ENCODE measurements around the gene BPIFB3. TPM values are rescaled to one million over a fixed set of nuclear protein-coding genes. Genes with fewer than 3 reads are reported as not detected.

BPIFB3 gene
- total and polyA plus RNA-seq, 2 of the 4 experiments (the other 2 are of a cell fraction) = not detected

DNA sequence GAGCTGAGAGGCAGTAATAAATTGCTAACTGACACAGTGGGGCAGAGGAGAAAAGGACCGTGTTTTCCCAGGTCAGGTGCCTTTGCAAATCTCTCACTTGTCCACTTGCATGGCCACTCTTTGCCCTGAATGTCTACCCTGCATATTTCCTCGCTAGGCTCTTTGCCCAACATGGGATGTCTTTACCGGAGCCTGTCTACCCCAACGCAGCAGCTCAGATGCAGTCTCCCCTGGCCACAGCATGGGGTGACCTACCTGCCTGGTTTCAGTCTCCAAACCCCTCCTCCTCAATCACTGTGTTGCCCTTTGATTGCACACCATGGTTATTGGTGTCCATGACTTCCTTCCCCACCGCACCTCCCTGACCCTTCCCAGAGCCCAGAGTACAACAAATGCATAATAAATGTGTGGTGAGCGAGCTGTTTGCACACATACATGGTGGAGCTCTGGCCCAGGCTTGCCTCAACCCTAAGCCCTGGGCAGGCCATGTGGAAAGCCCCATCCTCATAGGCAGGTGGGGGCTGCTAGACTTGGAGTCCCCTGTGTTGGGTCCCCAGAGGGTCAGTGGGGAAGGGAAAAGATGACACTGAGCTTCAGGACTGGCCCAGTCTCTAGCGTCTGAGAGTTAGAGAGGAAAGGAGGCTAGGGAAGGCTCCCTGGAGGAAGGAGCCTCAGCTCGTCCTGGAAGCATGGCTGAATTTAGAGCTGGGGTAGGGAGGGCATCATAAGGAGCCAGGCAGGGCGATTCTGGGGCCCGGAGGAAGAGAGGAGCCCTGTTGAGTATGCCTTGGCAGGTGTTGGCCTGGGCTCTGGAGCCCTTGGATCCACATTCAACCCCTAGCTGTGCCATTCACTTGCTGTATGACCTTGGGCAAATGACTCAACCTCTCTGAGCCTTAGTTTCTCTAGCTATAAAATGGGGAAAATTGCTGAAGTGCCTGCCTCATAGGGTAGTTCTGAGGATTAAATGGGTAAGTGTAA is 26.6 kb upstream of the BPIFB3 start:
- no peak overlapping the region for H4K5ac ChIP-seq (ENCODE audit: low read depth, low read length)
- ChIA-PET POLR2A (ENCODE audit: unreplicated experiment) (no interaction called here), CTCF (no interaction called here)
- ATAC-seq (ENCODE audit: low read depth) (no peak), DNase-seq (no peak)
- H2BK20ac ChIP-seq (ENCODE audit: low read depth, low read length) = no peak overlapping the region
- in situ Hi-C loops (cut with MboI; ENCODE audit: low sequenced_read_pairs) (no loop called here), dilution Hi-C loops (cut with HindIII; ENCODE audit: low sequenced_read_pairs, unreplicated experiment) (no loop called here), intact Hi-C loops (cut with micrococcal nuclease) (no loop called here)
- no peak overlapping the region for H4K91ac ChIP-seq (ENCODE audit: insufficient read depth, low read depth, low read length)
- H3K27me3 ChIP-seq (ENCODE audit: control insufficient read depth, insufficient read depth, low read length) = no peaks in the 10 kb centered on the region
- BruUV-seq (replicated peaks) = no TSS peak
- H2AFZ ChIP-seq (replicated peaks; ENCODE audit: low read length, poor library complexity) = no peak overlapping the region
- H2AK9ac ChIP-seq (replicated peaks; ENCODE audit: low read depth, low read length, poor library complexity) = no peak overlapping the region
- H3K18ac ChIP-seq (ENCODE audit: low read depth, low read length) = no peak overlapping the region
- no peak overlapping the region for H3K4me2 ChIP-seq (ENCODE audit: low read depth, low read length)
- no peaks in the 10 kb centered on the region for H3K9me3 ChIP-seq (ENCODE audit: control insufficient read depth, insufficient read depth, low read length)
- H3K14ac ChIP-seq (replicated peaks; ENCODE audit: low read depth, low read length) = no peak overlapping the region
- H3K4me3 ChIP-seq (ENCODE audit: insufficient read depth, low read depth, low read length) = no peak overlapping the region
- no peaks in the 10 kb centered on the region for H3K36me3 ChIP-seq (ENCODE audit: control insufficient read depth, insufficient read depth, low read length)
- no peak overlapping the region for H2BK5ac ChIP-seq (ENCODE audit: low read depth, low read length, poor library complexity, severe bottlenecking)
- H3K9ac ChIP-seq (ENCODE audit: low read depth, low read length) = no peak overlapping the region
- no peak overlapping the region for H3K23ac ChIP-seq (ENCODE audit: low read depth, low read length)
- no peak overlapping the region for H4K8ac ChIP-seq (ENCODE audit: low read depth in 2 of 2, low read length in 2 of 2)
- no peak overlapping the region for H3K56ac ChIP-seq (ENCODE audit: extremely low read depth, insufficient read depth, low read length)
- H2BK15ac ChIP-seq (ENCODE audit: low read depth, low read length) = no peak overlapping the region
- H3K79me1 ChIP-seq (ENCODE audit: low read depth in 1 of 2, low read length in 2 of 2) = no peaks in the 10 kb centered on the region
- H4K20me1 ChIP-seq (ENCODE audit: insufficient read depth, low read length) = no peaks in the 10 kb centered on the region
- WGBS, 2 experiments (ENCODE audit: extremely low coverage in 2 of 2, insufficient read length in 1 of 2) = 71% methylated on average over 4 of the region's 10 CpGs; no CpG with 5 or more reads in 1 of the 2 experiments
- no peak overlapping the region for H2BK120ac ChIP-seq (ENCODE audit: low read depth, low read length)
- H3K27ac ChIP-seq (ENCODE audit: insufficient read depth, low read length) = no peak overlapping the region
- H3K9me1 ChIP-seq (ENCODE audit: insufficient read depth, low read length) = no peaks in the 10 kb centered on the region
- no peak for TF ChIP-seq FOS (IDR thresholded peaks at IDR 0.05; ENCODE audit: low read depth, low read length)
- no peak for TF ChIP-seq CEBPB (IDR thresholded peaks at IDR 0.05; ENCODE audit: low read depth, low read length)
- no peak for TF ChIP-seq MXI1 (IDR thresholded peaks at IDR 0.05; ENCODE audit: borderline replicate concordance, low read depth, low read length)
- H2AK5ac ChIP-seq (ENCODE audit: low read depth, low read length) = no peak overlapping the region
- no peaks in the 10 kb centered on the region for H3K4me1 ChIP-seq (ENCODE audit: control insufficient read depth, insufficient read depth, low read length)
- H3K4ac ChIP-seq (ENCODE audit: low read depth, low read length) = no peak overlapping the region

Measured in IMR-90 (cell line).